ENCODE results near the gene RAB11B.

Gene RAB11B

DNA sequence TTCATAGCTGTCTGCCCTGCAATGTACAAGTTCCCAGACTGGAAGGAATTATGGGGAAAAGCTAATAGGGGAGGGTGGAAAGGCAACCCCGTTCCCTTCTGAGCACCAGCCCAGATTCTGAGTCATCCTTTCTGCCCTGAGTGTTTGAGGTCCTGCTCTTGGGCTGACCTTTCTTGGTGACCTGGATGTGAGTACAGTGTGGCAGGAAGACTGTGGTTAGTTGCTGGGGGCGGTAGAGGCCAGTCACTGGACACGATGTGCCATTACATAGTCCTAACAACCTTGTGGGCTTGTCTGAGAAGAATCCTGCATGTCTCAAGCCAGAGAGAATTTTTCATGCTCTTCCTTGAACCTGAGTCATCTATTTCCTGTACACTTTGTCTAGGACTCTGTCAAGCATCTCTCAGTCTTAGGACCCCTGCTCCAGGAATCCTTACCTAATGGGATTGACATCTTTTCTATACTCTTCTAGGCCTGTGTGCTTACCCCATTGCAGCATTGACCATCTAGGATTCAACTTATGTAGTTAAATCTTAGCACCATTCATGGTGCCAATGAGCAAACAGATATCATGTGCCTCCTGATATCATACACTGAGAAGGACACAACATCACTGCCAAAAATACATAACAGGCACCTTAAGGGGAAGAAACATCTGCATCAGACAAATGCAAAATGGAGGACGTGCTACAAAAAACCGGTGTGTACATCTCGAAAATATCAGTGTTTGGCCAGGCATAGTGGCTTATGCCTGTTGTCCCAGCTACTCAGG, 34.3 kb upstream of the RAB11B start:
- peak; percentile 72 for DNase-seq (ENCODE audit: extremely low read depth, low read depth)
- TF ChIP-seq, protein P1, sequence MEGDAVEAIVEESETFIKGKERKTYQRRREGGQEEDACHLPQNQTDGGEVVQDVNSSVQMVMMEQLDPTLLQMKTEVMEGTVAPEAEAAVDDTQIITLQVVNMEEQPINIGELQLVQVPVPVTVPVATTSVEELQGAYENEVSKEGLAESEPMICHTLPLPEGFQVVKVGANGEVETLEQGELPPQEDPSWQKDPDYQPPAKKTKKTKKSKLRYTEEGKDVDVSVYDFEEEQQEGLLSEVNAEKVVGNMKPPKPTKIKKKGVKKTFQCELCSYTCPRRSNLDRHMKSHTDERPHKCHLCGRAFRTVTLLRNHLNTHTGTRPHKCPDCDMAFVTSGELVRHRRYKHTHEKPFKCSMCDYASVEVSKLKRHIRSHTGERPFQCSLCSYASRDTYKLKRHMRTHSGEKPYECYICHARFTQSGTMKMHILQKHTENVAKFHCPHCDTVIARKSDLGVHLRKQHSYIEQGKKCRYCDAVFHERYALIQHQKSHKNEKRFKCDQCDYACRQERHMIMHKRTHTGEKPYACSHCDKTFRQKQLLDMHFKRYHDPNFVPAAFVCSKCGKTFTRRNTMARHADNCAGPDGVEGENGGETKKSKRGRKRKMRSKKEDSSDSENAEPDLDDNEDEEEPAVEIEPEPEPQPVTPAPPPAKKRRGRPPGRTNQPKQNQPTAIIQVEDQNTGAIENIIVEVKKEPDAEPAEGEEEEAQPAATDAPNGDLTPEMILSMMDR (IDR thresholded peaks at IDR 0.05; ENCODE audit: low read depth, low read length): no peak

DNA sequence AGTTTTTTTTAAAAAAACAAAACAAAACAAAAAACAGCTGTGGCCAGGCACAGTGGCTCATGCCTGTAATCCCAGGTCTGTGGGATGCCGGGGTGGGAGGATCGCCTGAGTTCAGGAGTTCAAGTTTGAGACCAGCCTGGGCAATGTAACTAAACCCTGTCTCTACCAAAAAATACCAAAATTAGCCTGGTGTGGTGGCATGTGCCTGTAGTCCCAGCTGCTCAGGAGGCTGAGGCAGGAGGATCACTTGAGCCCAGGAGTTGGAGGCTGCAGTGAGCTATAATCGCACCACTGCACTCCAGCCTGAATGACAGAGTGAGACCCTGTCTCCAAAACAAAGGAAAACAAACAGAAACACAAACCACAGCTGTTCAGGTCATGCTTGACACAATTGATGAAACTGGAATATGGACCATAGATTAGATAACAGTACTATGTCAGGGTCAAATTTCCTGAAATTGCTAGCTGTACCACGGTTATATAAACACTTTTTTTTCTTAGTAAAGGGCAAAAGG, 33.1 kb upstream of the RAB11B start:
- TF ChIP-seq, protein P1 (IDR thresholded peaks at IDR 0.05; ENCODE audit: low read depth, low read length): no peak
- DNase-seq (ENCODE audit: extremely low read depth, low read depth): no peak

DNA sequence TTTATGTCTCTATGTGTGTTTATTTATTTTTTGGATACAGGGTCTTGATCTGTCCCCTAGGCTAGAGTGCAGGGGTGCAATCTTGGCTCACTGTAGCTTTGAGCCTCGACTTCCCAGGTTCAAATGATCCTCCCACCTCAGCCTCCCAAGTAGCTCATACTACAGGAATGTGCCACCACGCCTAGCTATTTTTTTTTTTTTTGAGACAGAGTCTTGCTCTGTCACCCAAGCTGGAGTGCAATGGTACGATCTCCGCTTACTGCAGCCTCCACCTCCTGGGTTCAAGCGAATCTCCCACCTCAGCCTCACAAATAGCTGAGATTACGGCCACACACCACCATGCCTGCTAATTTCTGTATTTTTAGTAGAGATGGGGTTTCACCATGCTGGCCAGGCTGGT, 31.2 kb upstream of the RAB11B start:
- no peak for DNase-seq (ENCODE audit: extremely low read depth, low read depth)
- TF ChIP-seq, protein P1 (IDR thresholded peaks at IDR 0.05; ENCODE audit: low read depth, low read length): no peak

DNA sequence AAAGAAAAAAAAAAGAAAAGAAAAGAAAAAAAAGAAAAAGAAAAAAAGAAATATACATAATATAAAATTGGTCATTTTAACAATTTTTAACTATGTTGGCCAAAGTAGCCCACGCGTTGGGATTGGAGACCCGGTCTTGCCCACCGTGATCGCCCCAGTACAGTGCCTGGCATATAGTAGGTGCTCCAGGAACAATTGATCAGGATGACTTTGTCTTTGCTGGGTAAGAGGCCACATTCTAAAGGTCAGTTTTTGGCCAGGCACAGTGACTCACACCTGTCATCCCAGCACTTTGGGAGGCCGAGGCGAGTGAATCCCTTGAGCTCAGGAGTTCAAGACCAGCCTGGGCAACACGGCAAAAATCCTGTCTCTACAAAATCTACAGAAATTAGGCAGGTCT, 30.0 kb upstream of the RAB11B start:
- TF ChIP-seq, protein P1 (IDR thresholded peaks at IDR 0.05; ENCODE audit: low read depth, low read length): no peak
- no peak for DNase-seq (ENCODE audit: extremely low read depth, low read depth)

GRCh38 chr19:8361921-8362793, 28.0 kb upstream of the RAB11B start:
- TF ChIP-seq, protein P1 (IDR thresholded peaks at IDR 0.05; ENCODE audit: low read depth, low read length): no peak
- DNase-seq (ENCODE audit: extremely low read depth, low read depth): peak; percentile 96

- TF ChIP-seq, protein P1 (IDR thresholded peaks at IDR 0.05; ENCODE audit: low read depth, low read length): peak; percentile 17
- peak; percentile 46 for DNase-seq (ENCODE audit: extremely low read depth, low read depth)
Measured at GRCh38 chr19:8363803-8364771, 26.1 kb upstream of the RAB11B start, which contains the start of gene ANGPTL4. Gene ANGPTL4, plus strand, starts transcription at chr19:8364155. Its CDS starts 167 bp downstream, at chr19:8364322.
